GM03348 (cell line): ENCODE data around the gene ARHGAP11A.
A peak's percentile ranks its signal among the peaks of the same experiment; 100 is the strongest.

ENCODE experiments used
- DNase-seq: peaks from one replicate; pipeline ENCODE4 v3.0.0; 2012; ENCODE audit warnings: low spot score

Gene ARHGAP11A

GRCh38 chr15:32657198-32657883 lies 42.0 kb downstream of the ARHGAP11A start:
- no peak for DNase-seq

GRCh38 chr15:32657941-32658340 lies 42.6 kb downstream of the ARHGAP11A start:
- DNase-seq: no peak

GRCh38 chr15:32659340-32660155 lies 44.2 kb downstream of the ARHGAP11A start:
- DNase-seq: peak; percentile 76

GRCh38 chr15:32663671-32664070 lies 48.4 kb downstream of the ARHGAP11A start:
- no peak for DNase-seq

GRCh38 chr15:32664796-32665195 lies 49.5 kb downstream of the ARHGAP11A start:
- DNase-seq: no peak

GRCh38 chr15:32667321-32667720 lies 52.0 kb downstream of the ARHGAP11A start:
- no peak for DNase-seq

GRCh38 chr15:32668942-32669341 lies 53.6 kb downstream of the ARHGAP11A start:
- no peak for DNase-seq

GRCh38 chr15:32669896-32670611 lies 54.8 kb downstream of the ARHGAP11A start:
- peak; percentile 64 for DNase-seq

GRCh38 chr15:32670623-32671022 lies 55.3 kb downstream of the ARHGAP11A start:
- DNase-seq: no peak

- peak; percentile 79 for DNase-seq
Observed at GRCh38 chr15:32671339-32672325, 56.3 kb downstream of the ARHGAP11A start.

GRCh38 chr15:32674681-32675080 lies 59.4 kb downstream of the ARHGAP11A start:
- DNase-seq: no peak

GRCh38 chr15:32675466-32675865 lies 60.2 kb downstream of the ARHGAP11A start:
- DNase-seq: no peak

- no peak for DNase-seq
Observed at GRCh38 chr15:32676169-32676568, 60.9 kb downstream of the ARHGAP11A start.

GRCh38 chr15:32677238-32677750 lies 62.0 kb downstream of the ARHGAP11A start:
- DNase-seq: no peak

- DNase-seq: no peak
Observed at GRCh38 chr15:32679298-32679690, 64.0 kb downstream of the ARHGAP11A start.

GRCh38 chr15:32682569-32682968 lies 67.3 kb downstream of the ARHGAP11A start:
- DNase-seq: peak; percentile 78

GRCh38 chr15:32682977-32683630 lies 67.8 kb downstream of the ARHGAP11A start:
- no peak for DNase-seq

- DNase-seq: peak; percentile 85
Observed at GRCh38 chr15:32683906-32684584, 68.7 kb downstream of the ARHGAP11A start.

- peak; percentile 49 for DNase-seq
Observed at GRCh38 chr15:32685576-32685975, 70.3 kb downstream of the ARHGAP11A start.

- peak; percentile 43 for DNase-seq
Observed at GRCh38 chr15:32687556-32687955, 72.3 kb downstream of the ARHGAP11A start.
